ENCODE measurements around the gene TSPAN9. TPM values are rescaled to one million over a fixed set of nuclear protein-coding genes. Genes with fewer than 3 reads are reported as not detected.

TSPAN9 gene
- total and polyA plus RNA-seq, 2 of the 4 experiments (the other 2 are of a cell fraction): 17.7 to 39.1 TPM

GRCh38 chr12:3141339-3142321 is 64.5 kb downstream of the TSPAN9 start:
- H3K9me1 ChIP-seq (ENCODE audit: insufficient read depth, low read length): peaks cover 3% of the 10 kb centered on the region; the same call in 1 of the 2 replicates
- no peak overlapping the region for H2BK20ac ChIP-seq (ENCODE audit: low read depth, low read length)
- H4K8ac ChIP-seq (ENCODE audit: low read depth in 2 of 2, low read length in 2 of 2): no peak overlapping the region
- no peak for ATAC-seq (ENCODE audit: low read depth)
- no peak overlapping the region for H3K23ac ChIP-seq (ENCODE audit: low read depth, low read length)
- H2AK9ac ChIP-seq (replicated peaks; ENCODE audit: low read depth, low read length, poor library complexity): no peak overlapping the region
- in situ Hi-C loops (cut with MboI; ENCODE audit: low sequenced_read_pairs): no loop called here
- no peak overlapping the region for H3K56ac ChIP-seq (ENCODE audit: extremely low read depth, insufficient read depth, low read length)
- H3K36me3 ChIP-seq (ENCODE audit: control insufficient read depth, insufficient read depth, low read length): no peaks in the 10 kb centered on the region
- POLR2A ChIA-PET (ENCODE audit: unreplicated experiment): no interaction called here
- H2BK15ac ChIP-seq (ENCODE audit: low read depth, low read length): no peak overlapping the region
- H3K4ac ChIP-seq (ENCODE audit: low read depth, low read length): no peak overlapping the region
- peaks cover 8% of the 10 kb centered on the region; the same call in 1 of the 2 replicates for H3K4me1 ChIP-seq (ENCODE audit: control insufficient read depth, insufficient read depth, low read length)
- H2BK5ac ChIP-seq (ENCODE audit: low read depth, low read length, poor library complexity, severe bottlenecking): no peak overlapping the region
- no peak overlapping the region for H3K14ac ChIP-seq (replicated peaks; ENCODE audit: low read depth, low read length)
- H3K9ac ChIP-seq (ENCODE audit: low read depth, low read length): no peak overlapping the region
- H2AFZ ChIP-seq (replicated peaks; ENCODE audit: low read length, poor library complexity): no peak overlapping the region
- 80% methylated on average over 15 of the region's 25 CpGs; no CpG with 5 or more reads in 1 of the 2 experiments for WGBS, 2 experiments (ENCODE audit: extremely low coverage in 2 of 2, insufficient read length in 1 of 2)
- H3K4me2 ChIP-seq (ENCODE audit: low read depth, low read length): no peak overlapping the region
- CTCF ChIA-PET: no interaction called here
- no peak overlapping the region for H2BK120ac ChIP-seq (ENCODE audit: low read depth, low read length)
- DNase-seq: no peak
- intact Hi-C loops (cut with micrococcal nuclease): no loop called here
- no peak overlapping the region for H3K18ac ChIP-seq (ENCODE audit: low read depth, low read length)
- no peaks in the 10 kb centered on the region for H3K27me3 ChIP-seq (ENCODE audit: control insufficient read depth, insufficient read depth, low read length)
- H4K5ac ChIP-seq (ENCODE audit: low read depth, low read length): no peak overlapping the region
- H3K9me3 ChIP-seq (ENCODE audit: control insufficient read depth, insufficient read depth, low read length): no peaks in the 10 kb centered on the region
- dilution Hi-C loops (cut with HindIII; ENCODE audit: low sequenced_read_pairs, unreplicated experiment): no loop called here
- BruUV-seq (replicated peaks): no TSS peak
- peaks cover 0 to 3% of the 10 kb centered on the region in 2 experiments; a peak in 1 of 4 replicates for H3K79me1 ChIP-seq (ENCODE audit: low read depth in 1 of 2, low read length in 2 of 2)
- no peak overlapping the region for H2AK5ac ChIP-seq (ENCODE audit: low read depth, low read length)
- no peak overlapping the region for H3K4me3 ChIP-seq (ENCODE audit: insufficient read depth, low read depth, low read length)
- no peak overlapping the region for H4K91ac ChIP-seq (ENCODE audit: insufficient read depth, low read depth, low read length)
- no peak overlapping the region for H3K27ac ChIP-seq (ENCODE audit: insufficient read depth, low read length)
- peaks cover 18% of the 10 kb centered on the region for H4K20me1 ChIP-seq (ENCODE audit: insufficient read depth, low read length)
- TF ChIP-seq RCOR1 (IDR thresholded peaks at IDR 0.05; ENCODE audit: insufficient replicate concordance, low read length) (no peak), CEBPB (IDR thresholded peaks at IDR 0.05; ENCODE audit: low read depth, low read length) (no peak), NFE2L2 (IDR thresholded peaks at IDR 0.05; ENCODE audit: low read depth, low read length) (no peak), CHD1 (IDR thresholded peaks at IDR 0.05; ENCODE audit: low read depth, low read length) (no peak), MAZ (IDR thresholded peaks at IDR 0.05; ENCODE audit: borderline replicate concordance, low read depth, low read length) (no peak), USF2 (IDR thresholded peaks at IDR 0.05; ENCODE audit: low read depth, low read length) (no peak), BHLHE40 (IDR thresholded peaks at IDR 0.05; ENCODE audit: low read depth, low read length) (no peak), SMC3 (IDR thresholded peaks at IDR 0.05; ENCODE audit: low read depth, low read length) (no peak), POLR2A (IDR thresholded peaks at IDR 0.05; ENCODE audit: low read depth, low read length) (no peak), FOS (IDR thresholded peaks at IDR 0.05; ENCODE audit: low read depth, low read length) (no peak), MAFK (IDR thresholded peaks at IDR 0.05; ENCODE audit: low read depth, low read length) (no peak), RAD21 (IDR thresholded peaks at IDR 0.05; ENCODE audit: low read length) (no peak)
- TF ChIP-seq, protein P1, sequence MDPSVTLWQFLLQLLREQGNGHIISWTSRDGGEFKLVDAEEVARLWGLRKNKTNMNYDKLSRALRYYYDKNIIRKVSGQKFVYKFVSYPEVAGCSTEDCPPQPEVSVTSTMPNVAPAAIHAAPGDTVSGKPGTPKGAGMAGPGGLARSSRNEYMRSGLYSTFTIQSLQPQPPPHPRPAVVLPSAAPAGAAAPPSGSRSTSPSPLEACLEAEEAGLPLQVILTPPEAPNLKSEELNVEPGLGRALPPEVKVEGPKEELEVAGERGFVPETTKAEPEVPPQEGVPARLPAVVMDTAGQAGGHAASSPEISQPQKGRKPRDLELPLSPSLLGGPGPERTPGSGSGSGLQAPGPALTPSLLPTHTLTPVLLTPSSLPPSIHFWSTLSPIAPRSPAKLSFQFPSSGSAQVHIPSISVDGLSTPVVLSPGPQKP (IDR thresholded peaks at IDR 0.05; ENCODE audit: borderline replicate concordance, low read depth, low read length): no peak
- TF ChIP-seq, protein P2, sequence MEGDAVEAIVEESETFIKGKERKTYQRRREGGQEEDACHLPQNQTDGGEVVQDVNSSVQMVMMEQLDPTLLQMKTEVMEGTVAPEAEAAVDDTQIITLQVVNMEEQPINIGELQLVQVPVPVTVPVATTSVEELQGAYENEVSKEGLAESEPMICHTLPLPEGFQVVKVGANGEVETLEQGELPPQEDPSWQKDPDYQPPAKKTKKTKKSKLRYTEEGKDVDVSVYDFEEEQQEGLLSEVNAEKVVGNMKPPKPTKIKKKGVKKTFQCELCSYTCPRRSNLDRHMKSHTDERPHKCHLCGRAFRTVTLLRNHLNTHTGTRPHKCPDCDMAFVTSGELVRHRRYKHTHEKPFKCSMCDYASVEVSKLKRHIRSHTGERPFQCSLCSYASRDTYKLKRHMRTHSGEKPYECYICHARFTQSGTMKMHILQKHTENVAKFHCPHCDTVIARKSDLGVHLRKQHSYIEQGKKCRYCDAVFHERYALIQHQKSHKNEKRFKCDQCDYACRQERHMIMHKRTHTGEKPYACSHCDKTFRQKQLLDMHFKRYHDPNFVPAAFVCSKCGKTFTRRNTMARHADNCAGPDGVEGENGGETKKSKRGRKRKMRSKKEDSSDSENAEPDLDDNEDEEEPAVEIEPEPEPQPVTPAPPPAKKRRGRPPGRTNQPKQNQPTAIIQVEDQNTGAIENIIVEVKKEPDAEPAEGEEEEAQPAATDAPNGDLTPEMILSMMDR (conservative IDR thresholded peaks at IDR 0.05; ENCODE audit: low read depth, low read length): no peak
